GM23338 (cell line): ENCODE data around the gene SNTB2.

ENCODE experiments used
- CREB1 ChIP-seq: fragments of 250-450 bp; sonication (Bioruptor Pico); IDR thresholded peaks from 2 replicates; pipeline ENCODE4 v1.5.0; 2020; ENCODE audit warnings: low read depth, mild to moderate bottlenecking, moderate library complexity
- CTCF ChIP-seq, 2 experiments: fragments of 200-600 bp in 1 of 2; sonication (generic) in 1 of 2; conservative IDR thresholded peaks; 2 replicates each; pipeline versions ENCODE4 v1.5.1 to v1.6.1; 2016 to 2017; ENCODE audit warnings: antibody characterized with exemption in 2 of 2, low read depth in 2 of 2, mild to moderate bottlenecking in 2 of 2, moderate library complexity in 1 of 2
- EZH2 ChIP-seq: fragments of 200-600 bp; sonication (generic); IDR thresholded peaks from one replicate; pipeline ENCODE4 v1.8.0; 2017; ENCODE audit warnings: antibody characterized with exemption, mild to moderate bottlenecking, low read depth; ENCODE audit not compliant: unreplicated experiment
- EZH2phosphoT487 ChIP-seq: fragments of 200-600 bp; sonication (generic); IDR thresholded peaks from one replicate; pipeline ENCODE4 v1.8.1; 2018; ENCODE audit warnings: antibody characterized with exemption; ENCODE audit not compliant: unreplicated experiment
- JUNB ChIP-seq: IDR thresholded peaks from one replicate; pipeline ENCODE4 v1.6.1; 2016; ENCODE audit warnings: antibody characterized with exemption; ENCODE audit not compliant: unreplicated experiment
- NANOG ChIP-seq: IDR thresholded peaks from 2 replicates; pipeline ENCODE4 v1.6.1; 2016; ENCODE audit warnings: antibody characterized with exemption, borderline replicate concordance
- POLR2AphosphoS5 ChIP-seq: IDR thresholded peaks from 2 replicates; pipeline ENCODE4 v1.6.1; 2016; ENCODE audit warnings: antibody characterized with exemption, low read depth
- REST ChIP-seq: IDR thresholded peaks from one replicate; pipeline ENCODE4 v1.6.1; 2018; ENCODE audit warnings: antibody characterized with exemption; ENCODE audit not compliant: unreplicated experiment
- ZNF462 ChIP-seq: fragments of 250-450 bp; sonication (Bioruptor Pico); IDR thresholded peaks from 2 replicates; pipeline ENCODE4 v1.5.0; 2020; ENCODE audit warnings: mild to moderate bottlenecking, moderate library complexity

GRCh38 chr16:69201787-69202186 is 14.8 kb downstream of the SNTB2 start:
- TF ChIP-seq CTCF (conservative IDR thresholded peaks at IDR 0.05; ENCODE audit: low read depth in 2 of 2): no peak
- TF ChIP-seq JUNB: no peak
- no peak for TF ChIP-seq EZH2
- no peak for TF ChIP-seq ZNF462 (CRISPR knock-in tag)
- TF ChIP-seq CREB1 (CRISPR knock-in tag): no peak
- no peak for TF ChIP-seq EZH2phosphoT487
- no peak for TF ChIP-seq REST
- TF ChIP-seq POLR2AphosphoS5: no peak
- no peak for TF ChIP-seq NANOG
